Bone marrow (tissue), 2 donors: ENCODE results near the gene RASSF9.

Experiments used
- DNase-seq, 2 donors: peaks; one replicate each; lab custom pipeline; 2025; lab: John Stamatoyannopoulos, UW

Gene RASSF9

DNA sequence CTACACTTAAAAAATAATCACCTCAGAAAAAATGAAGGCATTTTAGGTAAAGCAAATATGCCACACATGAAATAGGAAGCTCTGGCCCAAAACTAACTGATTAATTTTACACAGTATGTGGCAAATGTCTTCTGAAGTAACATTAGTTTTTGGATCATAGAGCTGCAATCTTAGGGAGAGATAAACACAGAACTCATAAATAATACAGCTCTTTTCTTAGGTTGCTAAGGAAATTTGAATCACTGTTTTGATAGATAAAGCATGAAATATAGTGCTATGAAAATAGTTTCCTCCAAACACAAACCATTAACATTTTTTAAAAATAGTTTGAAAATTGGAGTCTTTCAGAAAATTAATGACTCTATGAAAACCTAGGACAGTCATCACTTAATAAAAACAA, 15.0 kb downstream of the RASSF9 start:
- no peak for DNase-seq

DNA sequence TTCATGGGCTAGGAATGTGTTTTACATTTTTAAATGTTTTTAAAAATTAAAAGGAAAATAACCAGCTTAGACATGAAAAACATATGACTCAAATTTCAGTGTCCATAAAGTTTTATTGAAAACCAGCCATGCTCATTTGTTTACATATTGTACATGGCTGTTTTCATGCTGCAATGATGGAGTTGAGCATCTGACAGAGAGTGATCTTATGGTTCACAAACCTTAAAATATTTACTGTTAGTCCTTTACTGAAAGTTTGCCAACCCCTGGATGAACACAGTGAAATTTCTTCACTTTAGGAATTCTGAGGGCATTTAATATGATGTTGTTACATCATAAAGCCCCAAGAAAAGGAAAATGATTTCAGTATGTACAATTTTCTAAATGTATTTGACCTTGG, 16.1 kb downstream of the RASSF9 start:
- DNase-seq: no peak

DNA sequence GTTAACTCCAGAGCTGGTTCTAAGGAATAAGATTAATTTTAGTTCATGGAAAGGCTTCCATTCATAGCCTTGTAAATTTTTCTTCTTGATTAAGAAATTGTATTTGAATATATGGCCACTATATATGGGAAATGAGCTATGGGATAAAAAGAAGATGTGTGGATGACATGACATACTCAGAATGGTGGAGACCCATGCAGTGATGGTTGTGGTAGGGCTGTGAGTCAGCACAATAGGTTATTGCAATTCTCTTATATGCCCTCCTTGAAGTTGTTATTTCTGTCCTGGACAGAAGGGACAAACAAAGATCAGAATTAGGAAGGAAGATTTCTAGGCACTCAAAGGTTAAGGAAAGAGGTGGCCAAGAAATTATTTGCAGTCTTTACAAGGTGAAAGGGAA, 21.5 kb downstream of the RASSF9 start:
- DNase-seq: no peak

DNA sequence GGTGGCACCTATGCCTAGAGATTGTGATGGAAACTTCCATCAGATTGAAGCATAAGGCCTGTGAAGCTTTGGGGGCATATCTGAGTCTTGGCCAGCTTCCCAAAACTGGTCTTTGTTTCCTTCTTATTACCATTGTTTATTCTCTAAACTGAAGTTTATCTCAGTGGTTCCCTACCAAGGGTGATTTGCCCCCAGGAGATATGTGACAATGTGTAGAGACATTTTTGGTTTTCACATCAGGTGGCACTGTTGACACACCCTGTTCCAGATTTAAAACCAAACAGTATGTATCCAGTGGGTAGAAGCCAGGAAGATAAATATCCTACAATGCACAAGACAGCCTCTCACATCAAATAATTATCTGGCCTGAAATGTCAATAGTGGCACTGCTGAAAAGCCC, 22.1 kb downstream of the RASSF9 start:
- DNase-seq: no peak

DNA sequence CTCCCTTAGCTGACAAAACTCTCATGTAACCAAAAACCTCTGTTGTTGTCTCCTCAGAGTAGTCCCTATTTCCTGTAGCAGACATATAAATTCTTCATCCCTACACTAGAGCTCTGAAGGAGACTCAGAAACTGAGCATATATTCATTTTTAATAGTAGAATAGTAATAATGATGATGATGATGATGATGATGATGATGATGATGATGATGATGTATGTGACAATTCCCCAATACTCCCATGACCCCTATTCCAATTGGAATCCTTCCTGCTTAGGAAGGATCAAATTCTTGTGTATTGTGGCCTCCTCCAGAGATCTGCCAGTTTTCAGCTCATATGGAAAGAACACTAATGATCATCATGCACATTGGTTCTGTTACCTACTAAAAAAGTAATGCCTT, 26.7 kb downstream of the RASSF9 start:
- DNase-seq: no peak

DNA sequence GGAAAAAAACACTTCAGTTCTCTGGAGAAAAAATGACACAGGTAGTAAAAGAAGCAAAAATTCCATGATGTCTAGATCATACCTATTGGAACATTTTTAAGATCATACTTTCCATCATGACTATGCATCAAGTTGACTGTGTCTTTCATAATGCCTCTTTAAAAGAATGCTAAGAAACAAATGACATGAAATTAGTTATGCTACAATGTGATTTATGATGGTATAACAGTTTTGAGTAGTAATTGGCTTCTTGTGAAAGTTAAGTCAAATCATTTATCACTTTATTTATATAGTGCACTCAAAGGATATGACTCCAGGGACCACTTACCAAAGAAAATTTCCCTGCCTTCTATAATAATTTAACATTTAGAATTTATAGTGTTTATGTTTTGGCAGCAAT, 28.5 kb downstream of the RASSF9 start:
- no peak for DNase-seq

DNA sequence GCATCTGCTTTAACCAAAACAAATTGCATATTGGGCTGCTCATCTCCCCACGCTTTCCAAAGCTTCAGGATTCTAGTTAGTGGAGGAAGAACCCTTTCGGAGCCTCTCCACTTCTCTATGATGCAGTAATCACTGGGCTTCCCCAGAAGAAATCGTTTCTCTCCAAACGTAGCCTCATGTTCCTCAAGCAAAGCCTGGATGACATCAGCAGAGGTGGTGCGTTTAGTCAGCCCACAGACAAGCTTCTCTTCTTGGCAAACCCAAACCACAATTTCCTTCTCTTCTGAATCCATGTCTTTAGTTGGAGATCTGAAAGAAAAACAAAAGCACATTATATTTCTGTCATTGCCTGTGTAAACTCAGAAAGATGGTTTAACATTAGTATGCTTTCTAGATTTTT, 30.6 kb downstream of the RASSF9 start:
- DNase-seq: no peak

DNA sequence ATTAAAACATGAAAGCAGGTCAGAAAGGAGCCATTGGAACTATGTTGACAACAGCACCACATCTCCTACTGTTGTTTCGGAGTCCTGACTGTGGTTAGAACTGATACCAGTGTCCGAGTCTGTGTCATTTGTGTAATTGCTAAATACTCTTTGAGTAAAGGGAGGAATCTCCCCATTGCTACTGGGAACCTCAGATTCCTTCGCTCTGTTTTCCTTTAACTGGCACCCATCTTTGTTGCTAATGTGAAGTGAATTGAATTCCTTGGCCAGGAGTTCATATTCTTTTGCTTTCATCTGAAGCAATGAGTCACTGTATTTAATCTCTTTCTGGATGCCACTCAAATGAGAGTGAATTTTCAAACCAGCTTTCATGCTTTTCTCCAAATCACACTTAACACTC, 31.5 kb downstream of the RASSF9 start:
- no peak for DNase-seq

DNA sequence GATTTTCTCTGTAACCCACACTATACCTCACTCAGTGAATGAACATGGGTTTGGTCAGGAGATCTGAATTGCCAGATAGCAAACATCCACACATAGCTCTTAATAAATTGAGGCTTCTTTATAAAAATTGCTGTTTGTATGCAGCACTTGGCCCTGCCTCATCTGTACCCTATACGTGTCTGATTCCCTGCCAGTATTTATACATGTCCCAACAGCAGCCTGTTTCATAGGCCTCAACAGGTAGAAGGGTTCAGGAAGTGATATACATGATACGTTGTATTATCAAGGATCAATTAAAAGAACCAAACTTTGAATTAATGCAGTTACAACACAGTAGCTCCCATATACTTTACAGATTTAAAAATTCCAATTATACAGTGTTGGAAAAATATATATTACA, 32.3 kb downstream of the RASSF9 start:
- DNase-seq: no peak

DNA sequence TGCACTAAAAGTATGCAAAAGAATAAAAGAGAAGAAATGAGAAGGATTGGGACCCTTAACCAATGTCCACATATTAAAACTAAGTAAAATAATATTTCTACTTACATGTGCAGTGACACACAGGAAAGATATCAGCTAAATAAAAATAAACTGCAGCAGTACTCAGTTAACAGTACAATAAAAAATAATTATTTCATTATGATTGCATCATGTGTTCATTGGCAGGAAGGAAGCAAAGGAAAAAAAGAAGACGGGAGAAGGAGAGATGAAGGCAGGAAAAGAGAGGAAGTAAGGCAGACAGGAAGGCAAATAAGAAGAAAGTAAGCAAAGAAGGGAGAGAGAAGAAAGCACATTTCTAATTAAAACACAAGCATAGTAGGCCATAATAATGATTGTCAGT, 33.0 kb downstream of the RASSF9 start:
- DNase-seq: no peak

DNA sequence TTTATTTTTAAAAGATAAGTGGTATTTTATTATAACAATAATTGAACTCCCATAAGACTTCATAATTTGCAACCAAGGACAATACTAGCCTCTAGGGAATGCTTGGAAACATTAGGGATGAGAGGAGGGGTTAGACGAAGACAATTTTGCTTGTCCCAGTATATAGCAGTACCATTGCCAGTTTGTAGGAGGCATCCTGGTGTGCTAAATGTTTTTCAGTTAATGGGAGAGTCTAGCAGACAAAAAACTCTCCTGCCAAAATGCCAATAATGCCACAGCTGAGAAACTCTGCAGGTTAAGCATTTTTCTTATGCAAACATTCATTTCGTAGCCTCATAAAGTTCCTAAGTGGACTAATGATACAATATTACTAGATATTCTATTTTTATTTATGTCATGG, 38.1 kb downstream of the RASSF9 start:
- DNase-seq: no peak

DNA sequence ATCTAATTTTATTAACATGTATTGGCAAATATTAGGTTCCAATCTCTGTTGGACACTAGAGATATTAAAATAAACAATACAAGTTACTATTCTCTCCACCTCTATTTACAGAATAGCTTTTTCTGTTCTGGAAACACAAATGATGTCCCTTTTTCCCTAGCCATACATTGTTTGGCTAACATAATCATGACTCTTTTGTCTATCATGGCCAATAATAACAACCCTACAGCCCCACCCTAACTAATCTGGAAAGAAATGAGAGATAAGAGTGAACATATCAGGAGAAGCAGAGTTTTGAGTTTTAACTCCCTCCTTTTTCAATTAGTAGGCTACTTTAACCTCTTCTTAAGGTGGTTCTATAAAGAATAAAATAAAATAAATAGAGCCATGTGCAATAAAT, 40.2 kb downstream of the RASSF9 start:
- DNase-seq: no peak

DNA sequence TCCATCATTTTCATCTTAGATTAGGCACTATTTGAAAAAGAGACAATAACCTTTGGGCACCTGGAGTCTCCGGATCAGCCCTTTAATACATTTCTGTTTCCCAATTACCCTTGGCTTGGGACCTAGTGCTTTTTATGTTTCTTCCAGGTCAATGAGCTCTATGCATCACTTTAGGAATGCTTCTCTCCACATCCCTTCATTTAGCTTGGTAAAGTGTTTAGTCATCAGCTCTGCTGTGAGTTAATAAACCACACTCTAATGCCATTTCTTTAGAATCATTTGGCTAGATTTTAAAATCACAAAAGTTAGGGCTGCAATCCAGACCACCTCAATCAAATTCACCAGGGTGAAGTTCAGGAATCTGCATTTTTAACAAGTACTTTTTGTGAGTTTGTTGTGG, 41.7 kb downstream of the RASSF9 start:
- no peak for DNase-seq

DNA sequence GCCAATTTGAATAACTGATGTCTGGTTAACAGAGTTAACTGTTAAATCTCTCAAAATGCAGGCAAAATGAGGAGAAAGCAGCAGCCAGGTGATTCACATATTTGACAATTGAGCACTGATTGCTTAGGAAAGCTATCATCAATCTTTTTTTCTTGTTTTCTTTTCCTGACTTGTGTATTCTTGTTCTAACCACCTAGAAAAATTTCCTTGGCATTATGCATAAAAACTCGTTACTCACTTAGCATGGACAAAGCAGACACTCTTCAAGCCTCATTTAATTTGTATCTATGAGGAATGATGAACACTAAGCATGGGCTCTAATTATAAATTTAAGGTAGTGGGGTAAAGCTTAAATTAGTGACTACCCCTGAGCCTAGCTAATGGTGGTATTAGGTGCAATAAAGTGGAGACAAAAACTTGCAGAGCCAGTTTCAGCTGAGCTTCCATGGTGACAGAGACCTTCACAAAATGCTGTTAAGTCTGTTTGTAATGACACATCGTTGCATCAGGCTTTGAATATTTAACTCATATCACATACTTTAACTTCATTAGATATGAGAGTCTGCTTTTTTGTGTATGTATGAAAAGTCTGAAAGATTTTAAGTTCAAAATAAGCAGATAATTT, 52.0 kb downstream of the RASSF9 start:
- DNase-seq: no peak

DNA sequence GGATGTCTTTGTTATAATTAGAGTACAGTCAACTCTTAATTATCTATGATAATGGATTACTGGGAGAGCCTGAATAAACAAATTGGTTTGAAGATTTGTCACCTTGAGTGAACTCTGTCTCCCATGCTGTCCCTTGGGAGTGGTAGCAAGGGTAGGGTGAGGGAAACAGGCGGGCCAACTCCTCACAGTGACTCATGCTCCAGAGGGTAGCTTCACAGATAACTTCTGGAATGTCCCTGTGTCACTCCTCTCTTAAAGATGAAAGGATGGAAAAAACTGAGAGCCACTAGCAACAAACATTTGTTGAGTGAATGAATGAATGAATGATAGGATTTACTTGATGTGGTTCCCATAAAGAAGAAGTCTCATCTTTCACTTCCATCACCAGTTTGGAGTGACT, 53.5 kb downstream of the RASSF9 start:
- DNase-seq: no peak

DNA sequence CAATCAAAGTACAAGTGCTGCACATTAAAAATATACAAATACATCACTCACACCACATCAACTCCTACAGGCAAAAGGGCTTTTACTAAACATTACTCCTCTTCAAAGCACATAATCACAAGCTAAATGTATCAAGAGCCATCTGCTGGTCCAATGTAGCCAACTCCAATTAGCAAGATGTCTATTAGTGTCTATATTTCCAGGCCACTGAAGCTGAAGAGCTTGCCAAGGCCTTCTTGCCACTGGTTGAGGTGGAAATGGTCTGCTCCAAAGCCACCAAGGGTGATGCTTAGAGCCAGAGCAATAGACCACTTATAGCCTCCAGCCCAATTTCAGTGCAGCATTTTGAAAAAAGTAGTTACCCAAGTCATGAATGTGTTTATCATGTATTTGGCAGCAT, 54.4 kb downstream of the RASSF9 start:
- DNase-seq: no peak

DNA sequence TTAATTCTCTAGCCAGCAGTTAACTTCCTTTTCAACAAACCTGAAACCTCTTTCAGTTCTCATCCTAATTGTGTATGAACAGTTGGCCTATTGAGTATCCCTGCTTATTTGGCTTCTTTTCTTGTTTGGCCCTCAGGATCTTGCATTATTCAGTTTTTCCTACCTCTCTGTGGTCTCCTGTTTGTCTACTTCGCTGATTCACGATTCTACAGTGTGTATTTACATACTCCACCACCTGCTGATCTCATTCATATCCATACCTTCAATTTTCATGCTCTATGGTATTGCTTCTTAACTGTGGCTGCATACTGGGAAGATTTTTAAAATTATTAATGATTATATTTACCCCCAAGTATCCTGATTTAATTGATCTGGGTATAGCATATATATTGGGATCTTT, 56.4 kb downstream of the RASSF9 start:
- DNase-seq: no peak

DNA sequence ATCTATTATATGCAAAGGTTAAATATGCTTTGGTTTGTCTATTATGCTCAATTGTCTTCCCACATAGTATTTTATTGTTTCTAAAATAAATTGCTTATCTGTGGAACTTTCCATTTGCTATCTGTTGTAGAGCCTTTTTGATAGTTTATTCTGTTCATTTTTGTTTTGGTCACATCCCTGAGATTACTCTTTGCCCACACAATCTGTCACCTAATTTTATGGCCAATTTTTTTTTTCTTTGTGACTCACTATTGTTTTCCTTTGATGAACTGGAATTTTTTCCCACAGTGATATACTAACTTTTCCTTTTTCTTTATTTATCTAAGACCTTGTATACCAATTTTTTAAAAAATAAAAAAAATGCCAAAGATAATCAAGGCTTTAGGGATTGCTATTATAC, 61.1 kb downstream of the RASSF9 start:
- DNase-seq: no peak

DNA sequence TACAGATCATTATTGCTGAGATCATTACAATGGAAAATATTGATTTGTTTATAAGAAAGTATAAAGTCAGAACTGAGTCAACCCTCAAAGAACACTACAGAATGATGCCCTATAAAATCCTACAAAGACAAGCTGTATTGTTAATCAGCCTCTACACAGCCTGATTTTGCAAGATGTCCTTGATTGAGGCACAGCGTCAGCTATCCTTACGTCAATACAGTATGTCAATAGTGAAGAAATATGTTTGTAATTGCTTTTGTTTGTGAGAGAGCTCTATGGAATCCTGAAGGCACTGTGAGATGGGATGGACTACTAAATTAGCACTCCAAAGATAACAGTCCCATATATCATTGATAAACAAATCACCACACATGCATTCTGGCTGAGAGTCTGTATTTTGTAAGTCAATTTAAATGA, 70.7 kb downstream of the RASSF9 start:
- no peak for DNase-seq

DNA sequence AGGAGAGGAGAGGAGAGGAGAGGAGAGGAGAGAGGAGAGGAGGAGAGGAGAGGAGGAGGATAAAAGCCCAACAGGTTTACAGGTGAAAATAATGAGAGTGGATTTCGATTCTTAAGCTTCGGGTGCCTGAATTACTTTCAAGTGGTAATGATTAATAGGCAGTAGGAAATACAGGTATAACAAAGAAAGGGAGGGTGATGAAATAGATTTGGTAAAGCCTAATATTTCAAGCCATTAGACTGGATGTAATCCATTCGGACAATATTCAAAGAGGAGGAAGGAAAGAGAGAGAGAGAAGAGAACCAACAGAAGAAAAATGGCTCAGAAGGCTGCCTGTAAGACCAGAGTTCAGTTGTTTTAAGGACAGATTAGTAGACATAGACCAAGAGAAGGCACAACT, 76.6 kb downstream of the RASSF9 start:
- DNase-seq: no peak

DNA sequence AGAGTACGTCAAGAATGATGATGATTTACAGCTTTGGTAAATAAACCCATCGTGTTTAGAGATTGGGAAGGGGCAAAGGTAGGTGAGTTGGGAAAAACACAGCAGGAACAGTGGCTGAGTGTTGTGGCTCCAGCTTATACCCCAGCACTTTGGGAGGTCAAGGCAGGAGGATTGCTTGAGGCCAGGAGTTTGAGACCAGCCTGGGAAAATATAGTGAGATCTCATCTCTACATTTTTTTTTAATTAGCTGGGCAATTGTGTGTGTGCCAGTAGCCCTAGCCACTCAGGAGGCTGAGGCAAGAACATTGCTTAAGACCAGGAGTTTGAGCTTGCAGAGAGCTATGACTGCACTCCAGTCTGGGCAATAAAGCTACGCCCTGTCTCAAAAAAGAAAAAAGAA, 77.1 kb downstream of the RASSF9 start:
- DNase-seq: no peak

DNA sequence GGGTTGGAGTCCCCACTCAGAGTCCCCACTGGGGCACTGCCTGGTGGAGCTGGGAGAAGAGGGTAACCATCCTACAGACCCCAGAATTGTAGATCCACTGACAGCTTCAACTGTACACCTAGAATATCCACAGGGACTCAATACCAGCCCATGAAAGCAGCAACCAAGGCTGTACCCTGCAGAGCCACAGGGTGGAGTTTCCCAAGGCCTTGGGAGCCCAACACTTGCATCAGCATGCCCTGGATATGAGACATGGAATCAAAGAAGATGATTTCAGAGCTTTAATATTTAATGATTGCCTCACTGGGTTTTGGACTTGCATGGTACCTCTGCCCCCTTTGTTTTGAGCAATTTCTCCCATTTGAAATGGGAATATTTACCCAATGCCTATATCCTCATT, 80.4 kb downstream of the RASSF9 start:
- DNase-seq: no peak
